GM11168 (cell line): Measurements from ENCODE around the gene TKTL1.
"Not testable (repeated sequence)": the region's sequence is repeated elsewhere in the genome, so short reads cannot be mapped to it uniquely, and the experiment has no call there.

ENCODE experiments used
- in situ Hi-C: fragments of 300-500 bp; cut with MboI; formaldehyde crosslinking; loops from one replicate; pipeline ENCODE4 v1.12.0; 2022; ENCODE audit warnings: low sequenced_read_pairs; ENCODE audit not compliant: unreplicated experiment

Gene TKTL1

GRCh38 chrX:154295664-154296310 is at the start of gene TKTL1:
TSS of gene TKTL1 (plus strand) at chrX:154295795. CDS start at chrX:154295860, 65 bp downstream.
- in situ Hi-C loops = no loop called here

- in situ Hi-C loops = not testable (repeated sequence)
Observed at GRCh38 chrX:154247377-154248045, 48.1 kb upstream of the TKTL1 start.

GRCh38 chrX:154248076-154248475 is 47.5 kb upstream of the TKTL1 start:
- in situ Hi-C loops = not testable (repeated sequence)

- in situ Hi-C loops = not testable (repeated sequence)
Observed at GRCh38 chrX:154257282-154257681, 38.3 kb upstream of the TKTL1 start, which contains the start of gene OPN1MW3. TSS of gene OPN1MW3 (plus strand) at chrX:154257582. CDS start at chrX:154257620, 38 bp downstream.

- in situ Hi-C loops = not testable (repeated sequence)
Observed at GRCh38 chrX:154258711-154259110, 36.9 kb upstream of the TKTL1 start.

- in situ Hi-C loops = not testable (repeated sequence)
Observed at GRCh38 chrX:154263072-154263471, 32.5 kb upstream of the TKTL1 start.

- in situ Hi-C loops = not testable (repeated sequence)
Observed at GRCh38 chrX:154269245-154269644, 26.4 kb upstream of the TKTL1 start.

- in situ Hi-C loops = not testable (repeated sequence)
Observed at GRCh38 chrX:154284489-154285338, 10.9 kb upstream of the TKTL1 start.

GRCh38 chrX:154286406-154286805 is 9.2 kb upstream of the TKTL1 start:
- in situ Hi-C loops = not testable (repeated sequence)

GRCh38 chrX:154294791-154295574 is 612 bp upstream of the TKTL1 start, which contains the start of gene TEX28:
TSS of gene TEX28 (minus strand) at chrX:154295124. CDS start at chrX:154292117, 3,007 bp downstream.
- in situ Hi-C loops = no loop called here

GRCh38 chrX:154296731-154297130 is 1.1 kb downstream of the TKTL1 start:
- in situ Hi-C loops = no loop called here

GRCh38 chrX:154298312-154298711 is 2.7 kb downstream of the TKTL1 start:
- in situ Hi-C loops = no loop called here

- in situ Hi-C loops = loop anchor here (25.0 kb wide), 1 partner anchor 89 kb away; the partner anchor contains the start of gene OPN1MW2
Observed at GRCh38 chrX:154300816-154301215, 5.2 kb downstream of the TKTL1 start.

GRCh38 chrX:154302998-154303397 is 7.4 kb downstream of the TKTL1 start:
- in situ Hi-C loops = loop anchor here (25.0 kb wide), 1 partner anchor 91 kb away; the partner anchor contains the start of gene OPN1MW2

GRCh38 chrX:154303476-154303875 is 7.9 kb downstream of the TKTL1 start:
- in situ Hi-C loops = loop anchor here (25.0 kb wide), 1 partner anchor 91 kb away; the partner anchor contains the start of gene OPN1MW2

GRCh38 chrX:154304846-154305245 is 9.3 kb downstream of the TKTL1 start:
- in situ Hi-C loops = loop anchor here (25.0 kb wide), 1 partner anchor 93 kb away; the partner anchor contains the start of gene OPN1MW2

GRCh38 chrX:154305541-154306205 is 10.1 kb downstream of the TKTL1 start:
- in situ Hi-C loops = loop anchor here (25.0 kb wide), 1 partner anchor 93 kb away; the partner anchor contains the start of gene OPN1MW2

- in situ Hi-C loops = loop anchor here (25.0 kb wide), 1 partner anchor 95 kb away; the partner anchor contains the start of gene OPN1MW2
Observed at GRCh38 chrX:154307202-154307601, 11.6 kb downstream of the TKTL1 start.
